Adrenal gland (tissue), 12 donors: ENCODE results near the gene CECR2. TPM values are rescaled to one million over a fixed set of nuclear protein-coding genes. Genes with fewer than 3 reads are reported as not detected.
A peak's percentile ranks its signal among the peaks of the same experiment; 100 is the strongest.

Experiments
- DNase-seq, 7 donors: peaks; one replicate each; pipeline ENCODE4 v3.0.0-alpha.2; 2019 to 2020
- H3K27ac ChIP-seq, 5 donors: fragments of 200-600 bp; sonication (generic) in 4 of 5; 1 replicate in 3 of 5; 2 replicates in 2 of 5; pipeline versions ENCODE4 v1.5.1 to v1.8.0; 2016 to 2020; ENCODE audit warnings: mild to moderate bottlenecking in 1 of 5
- H3K27me3 ChIP-seq: fragments of 200-600 bp; 2 replicates; pipeline ENCODE4 v1.8.0; 2021
- H3K36me3 ChIP-seq, 2 donors: fragments of 200-600 bp; replicated peaks in 1 of 2; 1 replicate in 1 of 2; 2 replicates in 1 of 2; pipeline versions ENCODE4 v1.5.1 to v1.8.0; 2018 to 2022
- H3K4me1 ChIP-seq, 2 donors: fragments of 200-600 bp; replicated peaks in 1 of 2; 1 replicate in 1 of 2; 2 replicates in 1 of 2; pipeline versions ENCODE4 v1.5.1 to v1.8.0; 2018 to 2021
- H3K4me3 ChIP-seq, 4 donors: fragments of 200-600 bp; sonication (generic) in 3 of 4; one replicate each; pipeline ENCODE4 v1.5.1; 2016 to 2018
- H3K9me3 ChIP-seq, 3 donors: fragments of 200-600 bp; sonication (generic) in 1 of 3; replicated peaks in 1 of 3; 1 replicate in 2 of 3; 2 replicates in 1 of 3; pipeline versions ENCODE4 v1.5.1 to v1.8.0; 2016 to 2021
- CTCF ChIP-seq, 6 experiments: fragments of 450-650 bp in 4 of 6; fragments of 200-600 bp in 2 of 6; sonication (generic) in 1 of 6; IDR thresholded peaks; 1 replicate in 5 of 6; 2 replicates in 1 of 6; pipeline versions ENCODE4 v1.5.1 to v1.8.0; 2016 to 2021; ENCODE audit warnings: antibody characterized with exemption in 6 of 6, mild to moderate bottlenecking in 2 of 6, moderate library complexity in 1 of 6
- POLR2A ChIP-seq, 2 donors: fragments of 450-650 bp; IDR thresholded peaks; one replicate each; pipeline ENCODE4 v1.6.1; 2017; ENCODE audit warnings: antibody characterized with exemption in 2 of 2, mild to moderate bottlenecking in 2 of 2, moderate library complexity in 1 of 2
- WGBS, 4 donors: extraction: QIAGEN DNeasy Blood & Tissue Kit in 2 of 4; methylation state at CpG; one replicate each; pipeline versions ENCODE4 v1.1.5 to v1.1.7; 2013 to 2017; 5-methylcytosine and 5-hydroxymethylcytosine counted together
- intact Hi-C, 2 donors: fragments of 100-400 bp; cut with DNase I; formaldehyde crosslinking; loops; one replicate each; pipeline versions ENCODE4 v1.14.1 to v1.15.0; 2022 to 2023
- polyA plus RNA-seq, 3 donors: library from polyadenylated mRNA; stranded (reverse); fragments of 200-250 nt in 2 of 3; fragments of 350-450 nt in 1 of 3; fragmentation: Illumina TruSeq in 1 of 3; extraction: RNeasy Lipid Tissue Mini Kit (QIAGEN cat#74804) in 1 of 3; gene quantifications; one replicate each; pipeline ENCODE4 v1.2.3, GENCODE V29; 2013 to 2014
- total RNA-seq, 9 donors: library from RNA; depleted of rRNA in 4 of 9; stranded (reverse); fragments of >200 nt in 4 of 9; fragments of 120-200 nt in 1 of 9; fragmentation: NEBNext Ultra II Directional in 1 of 9; extraction: Animal tissue kit (Norgen Biotek cat#: 25700) in 1 of 9; gene quantifications; one replicate each; pipeline versions ENCODE4 v1.1.0 to v1.2.4, GENCODE V29; 2013 to 2023
- donor health status: healthy with polysubstance abuse.
- donor health status: Bipolar disorder and iron deficiency.
- donor health status: DM: yes; HTN: yes; CAD: no.
- donor health status: DM: no; HTN: no; CAD: no.
- donor health status: DM: no; HTN: no; CAD: no.
- donor health status: DM: yes; HTN: yes; CAD: no.

The CECR2 gene
- total and polyA plus RNA-seq, 12 donors = 0.20 to 1.7 (median 0.67) TPM

GRCh38 chr22:17430412-17430811 is 61.2 kb downstream of the CECR2 start:
- Histone ChIP-seq H3K27ac (peak overlapping the region in 1 of 5 donors; percentile 20), H3K4me1 (no peaks in the 10 kb centered on the region), H3K36me3 (no peaks in the 10 kb centered on the region), H3K4me3 (no peak overlapping the region), H3K9me3 (no peaks in the 10 kb centered on the region), H3K27me3 (no peaks in the 10 kb centered on the region)
- peak in 2 of 7 donors; percentile 9 to 18 for DNase-seq
- TF ChIP-seq CTCF (IDR thresholded peaks at IDR 0.05) = no peak
- TF ChIP-seq POLR2A (IDR thresholded peaks at IDR 0.05) = no peak
- intact Hi-C loops = no loop called here

- 58 to 78% (median 66%) methylated on average over 1 of the region's 1 CpG for WGBS, 4 donors
- DNase-seq = no peak
- Histone ChIP-seq H3K27me3 (no peaks in the 10 kb centered on the region), H3K4me1 (no peaks in the 10 kb centered on the region), H3K27ac (no peak overlapping the region), H3K4me3 (no peak overlapping the region), H3K9me3 (no peaks in the 10 kb centered on the region), H3K36me3 (no peaks in the 10 kb centered on the region)
- no peak for TF ChIP-seq POLR2A (IDR thresholded peaks at IDR 0.05)
- TF ChIP-seq CTCF (IDR thresholded peaks at IDR 0.05) = no peak
- intact Hi-C loops = no loop called here
Measured at GRCh38 chr22:17431179-17431578, 61.9 kb downstream of the CECR2 start.

- TF ChIP-seq CTCF (IDR thresholded peaks at IDR 0.05) = no peak
- TF ChIP-seq POLR2A (IDR thresholded peaks at IDR 0.05) = no peak
- DNase-seq = no peak
- H3K27ac ChIP-seq = no peak overlapping the region
- no peaks in the 10 kb centered on the region for H3K27me3 ChIP-seq
- intact Hi-C loops = no loop called here
- no peaks in the 10 kb centered on the region for H3K36me3 ChIP-seq
- H3K4me3 ChIP-seq = no peak overlapping the region
- no peaks in the 10 kb centered on the region for H3K4me1 ChIP-seq
- H3K9me3 ChIP-seq = no peaks in the 10 kb centered on the region
- 70 to 87% (median 77%) methylated on average over 3 of the region's 3 CpGs for WGBS, 4 donors
Measured at GRCh38 chr22:17434856-17435255, 65.6 kb downstream of the CECR2 start.

- Histone ChIP-seq H3K9me3 (no peaks in the 10 kb centered on the region), H3K4me3 (no peak overlapping the region), H3K27ac (no peak overlapping the region), H3K36me3 (no peaks in the 10 kb centered on the region), H3K27me3 (no peaks in the 10 kb centered on the region), H3K4me1 (no peaks in the 10 kb centered on the region)
- TF ChIP-seq CTCF (IDR thresholded peaks at IDR 0.05) (no peak), POLR2A (IDR thresholded peaks at IDR 0.05) (no peak)
- intact Hi-C loops = no loop called here
- DNase-seq = no peak
- WGBS, 4 donors = 69 to 85% (median 79%) methylated on average over 3 of the region's 3 CpGs
Measured at GRCh38 chr22:17435375-17435774, 66.1 kb downstream of the CECR2 start.
